WTC11 (cell line): ENCODE results near the gene LOC128125822.

Experiments
- ATAC-seq: fragments of 200-7000 bp; cut with Tn5 transposase; 2 replicates; pipeline ENCODE4 v1.10.0; 2021; ENCODE audit warnings: mild to moderate bottlenecking, moderate library complexity
- CTCF ChIA-PET: fragments of 300-600 bp; sonication (Branson Sonifier 250); formaldehyde crosslinking; loops from one replicate; lab custom pipeline; 2021; ENCODE audit warnings: antibody characterized with exemption; lab: Charles Lee
- POLR2A ChIA-PET: fragments of 350-600 bp; sonication (Branson Sonifier 250); formaldehyde crosslinking; loops from one replicate; lab custom pipeline; 2021; ENCODE audit warnings: antibody characterized with exemption; lab: Charles Lee
- DNase-seq: peaks from one replicate; pipeline ENCODE4 v3.0.0; 2021; ENCODE audit warnings: low spot score
- H3K27ac Mint-ChIP-seq: 2 replicates; pipeline ENCODE4 v1.8.0; 2021; ENCODE audit warnings: mixed read lengths
- H3K27me3 Mint-ChIP-seq: 2 replicates; pipeline ENCODE4 v1.8.0; 2021; ENCODE audit warnings: low read depth, mild to moderate bottlenecking, moderate library complexity, mixed read lengths
- H3K36me3 Mint-ChIP-seq: 2 replicates; pipeline ENCODE4 v1.8.0; 2021; ENCODE audit warnings: mixed read lengths
- H3K4me1 Mint-ChIP-seq: 2 replicates; pipeline ENCODE4 v1.8.0; 2022; ENCODE audit warnings: mixed read lengths
- H3K4me3 Mint-ChIP-seq: 2 replicates; pipeline ENCODE4 v1.8.0; 2021; ENCODE audit warnings: mild to moderate bottlenecking, moderate library complexity, mixed read lengths
- H3K9me3 Mint-ChIP-seq: 2 replicates; pipeline ENCODE4 v1.8.0; 2021; ENCODE audit warnings: mixed read lengths
- AFF4 ChIP-seq: sonication (generic); formaldehyde crosslinking; IDR thresholded peaks from 2 replicates; pipeline ENCODE4 v1.8.1; 2023; ENCODE audit warnings: mild to moderate bottlenecking, missing genetic modification reagents, borderline replicate concordance
- E2F4 ChIP-seq: sonication (generic); formaldehyde crosslinking; IDR thresholded peaks from 2 replicates; pipeline ENCODE4 v1.8.1; 2022; ENCODE audit warnings: low read depth, mild to moderate bottlenecking, moderate library complexity, missing genetic modification reagents, borderline replicate concordance
- ERG ChIP-seq: fragments of 250-450 bp; sonication (Bioruptor Pico); IDR thresholded peaks from 2 replicates; pipeline ENCODE4 v1.8.0; 2021; ENCODE audit warnings: mild to moderate bottlenecking
- ETV6 ChIP-seq: sonication (generic); formaldehyde crosslinking; IDR thresholded peaks from 2 replicates; pipeline ENCODE4 v1.8.1; 2022; ENCODE audit warnings: mild to moderate bottlenecking, missing genetic modification reagents
- FOXK1 ChIP-seq: sonication (generic); formaldehyde crosslinking; IDR thresholded peaks from 2 replicates; pipeline ENCODE4 v1.8.0; 2022; ENCODE audit warnings: mild to moderate bottlenecking, moderate library complexity, missing genetic modification reagents
- FOXP1 ChIP-seq: sonication (generic); formaldehyde crosslinking; IDR thresholded peaks from 2 replicates; pipeline ENCODE4 v1.8.0; 2022; ENCODE audit warnings: missing genetic modification reagents, mild to moderate bottlenecking, moderate library complexity, borderline replicate concordance
- IRF2 ChIP-seq: sonication (generic); formaldehyde crosslinking; IDR thresholded peaks from 2 replicates; pipeline ENCODE4 v1.8.0; 2022; ENCODE audit warnings: low read depth, missing genetic modification reagents, borderline replicate concordance
- SOX15 ChIP-seq: fragments of 250-450 bp; sonication (Bioruptor Pico); IDR thresholded peaks from 2 replicates; pipeline ENCODE4 v1.9.0; 2021; ENCODE audit warnings: mild to moderate bottlenecking
- SP1 ChIP-seq: sonication (generic); formaldehyde crosslinking; conservative IDR thresholded peaks from 2 replicates; pipeline ENCODE4 v1.8.1; 2022; ENCODE audit warnings: missing genetic modification reagents
- TCF7 ChIP-seq: sonication (generic); formaldehyde crosslinking; IDR thresholded peaks from 2 replicates; pipeline ENCODE4 v1.8.0; 2022; ENCODE audit warnings: mild to moderate bottlenecking, low read depth, missing genetic modification reagents, moderate library complexity
- ZBTB43 ChIP-seq: sonication (generic); formaldehyde crosslinking; IDR thresholded peaks from 2 replicates; pipeline ENCODE4 v1.8.1; 2023; ENCODE audit warnings: mild to moderate bottlenecking, missing genetic modification reagents
- ZNF532 ChIP-seq: fragments of 250-450 bp; sonication (Bioruptor Pico); IDR thresholded peaks from 2 replicates; pipeline ENCODE4 v1.9.0; 2021; ENCODE audit warnings: mild to moderate bottlenecking, borderline replicate concordance
- TF ChIP-seq, protein P1 (sequence below): fragments of 250-450 bp; sonication (Bioruptor Pico); conservative IDR thresholded peaks from 2 replicates; pipeline ENCODE4 v1.9.0; 2021; ENCODE audit warnings: mild to moderate bottlenecking
- TF ChIP-seq, protein P2 (sequence below): fragments of 250-450 bp; sonication (Bioruptor Pico); IDR thresholded peaks from 2 replicates; pipeline ENCODE4 v1.9.0; 2021; ENCODE audit warnings: moderate library complexity, mild to moderate bottlenecking, inconsistent platforms, borderline replicate concordance
- TF ChIP-seq, protein P3 (sequence below): sonication (generic); formaldehyde crosslinking; IDR thresholded peaks from 2 replicates; pipeline ENCODE4 v1.8.1; 2023; ENCODE audit warnings: mild to moderate bottlenecking, moderate library complexity, missing genetic modification reagents

LOC128125822 gene

GRCh38 chr6:63567966-63568365 lies 4.3 kb upstream of the LOC128125822 start:
- CTCF ChIA-PET, result interaction anchor here (1.1 kb wide), 1 partner anchor 197 kb away, joined by 3 read pairs; no protein-coding TSS in a partner anchor
- peaks cover 31% of the 10 kb centered on the region for H3K27me3 Mint-ChIP-seq
- DNase-seq (no peak), ATAC-seq (no peak)
- H3K4me3 Mint-ChIP-seq, result no peak overlapping the region
- H3K27ac Mint-ChIP-seq, result no peak overlapping the region
- peaks cover 11% of the 10 kb centered on the region for H3K36me3 Mint-ChIP-seq
- POLR2A ChIA-PET, result no interaction called here
- peaks cover 17% of the 10 kb centered on the region for H3K4me1 Mint-ChIP-seq
- peaks cover 20% of the 10 kb centered on the region for H3K9me3 Mint-ChIP-seq
- TF ChIP-seq SP1 (CRISPR knock-in tag), result no peak
- TF ChIP-seq ZBTB43 (CRISPR knock-in tag), result no peak
- no peak for TF ChIP-seq IRF2
- TF ChIP-seq TCF7 (CRISPR knock-in tag), result no peak
- TF ChIP-seq ETV6 (CRISPR knock-in tag), result no peak
- TF ChIP-seq, protein P1, sequence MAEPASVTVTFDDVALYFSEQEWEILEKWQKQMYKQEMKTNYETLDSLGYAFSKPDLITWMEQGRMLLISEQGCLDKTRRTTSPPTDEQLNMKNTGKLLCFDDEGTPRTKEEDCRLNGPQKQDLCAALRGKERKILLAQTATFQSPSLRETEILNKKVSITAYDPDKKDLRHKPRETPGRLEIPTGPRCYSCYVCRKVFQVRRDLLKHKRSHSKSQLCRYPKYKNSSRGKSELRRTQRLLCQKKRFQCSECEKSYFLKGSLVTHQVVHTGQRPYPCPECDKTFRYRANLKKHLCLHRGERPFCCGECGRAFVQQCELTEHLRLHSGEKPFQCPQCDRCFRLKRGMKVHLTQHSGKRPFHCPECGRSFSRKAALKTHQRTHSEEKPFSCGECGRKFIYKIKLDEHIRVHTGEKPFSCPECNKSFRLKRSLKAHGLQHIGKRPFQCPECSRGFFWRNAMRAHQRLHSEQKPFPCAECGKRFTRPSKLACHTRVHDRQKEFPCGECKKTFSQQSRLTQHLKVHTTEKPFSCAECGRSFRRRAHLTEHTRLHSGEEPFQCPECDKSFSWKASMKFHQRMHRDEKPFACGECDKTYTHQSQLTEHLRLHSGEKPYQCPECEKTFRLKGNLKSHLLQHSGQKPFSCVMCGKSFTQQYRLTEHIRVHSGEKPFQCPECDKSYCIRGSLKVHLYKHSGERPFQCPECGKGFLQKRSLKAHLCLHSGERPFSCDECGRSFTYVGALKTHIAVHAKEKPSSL (CRISPR knock-in tag), result no peak
- TF ChIP-seq SOX15 (CRISPR knock-in tag), result no peak
- TF ChIP-seq, protein P2, sequence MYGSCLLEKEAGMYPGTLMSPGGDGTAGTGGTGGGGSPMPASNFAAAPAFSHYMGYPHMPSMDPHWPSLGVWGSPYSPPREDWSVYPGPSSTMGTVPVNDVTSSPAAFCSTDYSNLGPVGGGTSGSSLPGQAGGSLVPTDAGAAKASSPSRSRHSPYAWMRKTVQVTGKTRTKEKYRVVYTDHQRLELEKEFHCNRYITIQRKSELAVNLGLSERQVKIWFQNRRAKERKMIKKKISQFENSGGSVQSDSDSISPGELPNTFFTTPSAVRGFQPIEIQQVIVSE, result no peak
- no peak for TF ChIP-seq ZNF532 (CRISPR knock-in tag)
- TF ChIP-seq FOXK1 (CRISPR knock-in tag), result no peak
- TF ChIP-seq, protein P3, sequence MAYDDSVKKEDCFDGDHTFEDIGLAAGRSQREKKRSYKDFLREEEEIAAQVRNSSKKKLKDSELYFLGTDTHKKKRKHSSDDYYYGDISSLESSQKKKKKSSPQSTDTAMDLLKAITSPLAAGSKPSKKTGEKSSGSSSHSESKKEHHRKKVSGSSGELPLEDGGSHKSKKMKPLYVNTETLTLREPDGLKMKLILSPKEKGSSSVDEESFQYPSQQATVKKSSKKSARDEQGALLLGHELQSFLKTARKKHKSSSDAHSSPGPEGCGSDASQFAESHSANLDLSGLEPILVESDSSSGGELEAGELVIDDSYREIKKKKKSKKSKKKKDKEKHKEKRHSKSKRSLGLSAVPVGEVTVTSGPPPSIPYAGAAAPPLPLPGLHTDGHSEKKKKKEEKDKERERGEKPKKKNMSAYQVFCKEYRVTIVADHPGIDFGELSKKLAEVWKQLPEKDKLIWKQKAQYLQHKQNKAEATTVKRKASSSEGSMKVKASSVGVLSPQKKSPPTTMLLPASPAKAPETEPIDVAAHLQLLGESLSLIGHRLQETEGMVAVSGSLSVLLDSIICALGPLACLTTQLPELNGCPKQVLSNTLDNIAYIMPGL (CRISPR knock-in tag), result no peak
- TF ChIP-seq FOXP1 (CRISPR knock-in tag), result no peak
- no peak for TF ChIP-seq AFF4 (CRISPR knock-in tag)
- no peak for TF ChIP-seq ERG (CRISPR knock-in tag)
- TF ChIP-seq E2F4 (CRISPR knock-in tag), result no peak
